GM19193 (cell line): ENCODE measurements around the gene MAEA.

ENCODE experiments used
- POLR2A ChIP-seq: IDR thresholded peaks from 4 replicates; pipeline ENCODE4 v1.6.1; 2011; ENCODE audit not compliant: insufficient read depth, insufficient read length; ENCODE audit errors: extremely low read depth

Gene MAEA

DNA sequence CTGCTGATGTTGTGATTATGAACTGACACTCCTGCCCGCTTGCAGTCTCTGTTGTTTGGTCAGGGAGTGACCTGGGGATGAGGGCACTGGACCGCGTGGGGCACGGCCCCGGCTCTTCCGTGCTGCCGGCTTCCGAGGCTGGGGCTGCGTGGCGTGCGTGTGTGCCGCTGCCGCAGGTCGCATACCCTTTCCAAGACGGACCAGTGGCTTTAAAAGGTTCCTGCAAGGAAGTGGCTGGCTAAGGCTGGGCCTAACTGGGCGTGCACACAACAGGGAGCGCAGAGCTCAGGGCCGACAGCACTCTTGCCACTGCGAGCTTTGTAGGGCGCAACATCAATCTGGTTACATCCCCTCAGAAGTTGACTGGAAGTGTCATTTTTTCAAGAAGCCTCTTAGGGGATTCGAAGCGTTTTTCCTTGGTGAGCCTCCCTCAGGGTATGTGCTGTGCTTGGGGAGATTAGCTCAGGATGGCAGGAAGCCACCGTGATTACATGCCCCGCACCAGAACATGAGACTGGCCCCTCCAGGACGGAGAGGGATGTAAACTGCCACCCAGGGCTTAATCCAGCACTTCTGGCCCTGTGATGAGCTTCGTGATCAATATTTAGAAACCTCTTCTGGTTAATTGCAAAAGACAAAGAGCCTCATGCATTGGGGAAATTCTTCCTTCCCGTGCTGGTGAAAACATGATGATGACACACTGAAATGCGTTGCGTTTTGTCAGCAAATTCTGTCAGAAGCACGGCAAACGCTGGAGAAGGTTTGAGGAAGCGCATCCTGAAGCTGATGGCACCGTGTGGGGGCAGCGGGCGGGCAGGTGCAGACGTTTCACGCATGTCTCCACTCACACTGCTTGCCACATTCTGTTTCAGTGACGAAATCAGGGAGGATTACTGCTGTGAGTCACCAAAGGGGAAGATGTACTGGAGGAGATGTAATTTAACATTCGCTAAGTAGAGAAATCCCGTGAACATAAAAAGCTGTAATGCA, 11.1 kb downstream of the MAEA start:
- TF ChIP-seq POLR2A: no peak

DNA sequence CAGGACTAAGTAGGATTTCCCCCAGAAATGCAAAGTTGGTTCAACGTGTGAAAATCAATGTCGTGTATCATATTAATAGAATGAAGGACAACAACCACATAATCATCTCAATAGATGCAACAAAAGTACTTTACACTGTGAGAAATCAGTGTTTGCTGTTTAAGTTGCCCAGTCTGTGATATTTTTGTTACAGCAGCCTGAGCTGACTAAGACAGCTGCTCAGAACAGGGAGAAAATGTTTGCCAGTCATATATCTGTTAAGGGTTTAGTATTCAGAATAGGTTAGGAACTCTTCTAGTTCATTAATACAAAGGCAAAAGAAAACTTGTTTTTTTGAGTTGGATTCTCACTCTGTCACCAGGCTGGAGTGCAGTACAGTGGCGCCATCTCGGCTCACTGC, 12.5 kb downstream of the MAEA start:
- no peak for TF ChIP-seq POLR2A

DNA sequence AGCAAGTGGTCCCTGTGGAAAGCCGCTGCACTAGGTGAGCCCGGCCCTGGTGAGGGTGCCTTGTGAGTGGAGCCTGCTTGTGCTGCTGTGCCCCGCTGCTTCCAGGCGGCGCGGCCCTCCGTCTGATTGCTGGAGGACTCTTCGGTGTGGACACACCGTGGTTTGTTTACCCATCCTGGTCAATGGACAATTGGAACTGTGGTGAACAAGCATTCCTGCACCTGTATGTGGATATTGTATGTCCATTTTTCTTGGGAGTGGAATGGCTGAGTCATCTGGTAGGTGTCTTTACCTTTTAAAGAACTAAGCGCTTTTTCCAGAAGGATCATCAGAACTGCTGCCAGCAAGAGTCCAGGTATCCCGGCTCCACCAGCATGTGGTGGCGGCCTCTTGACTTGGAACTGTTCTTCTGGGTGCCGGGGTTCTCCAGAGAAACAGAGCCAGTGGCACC, 15.6 kb downstream of the MAEA start:
- TF ChIP-seq POLR2A: no peak

DNA sequence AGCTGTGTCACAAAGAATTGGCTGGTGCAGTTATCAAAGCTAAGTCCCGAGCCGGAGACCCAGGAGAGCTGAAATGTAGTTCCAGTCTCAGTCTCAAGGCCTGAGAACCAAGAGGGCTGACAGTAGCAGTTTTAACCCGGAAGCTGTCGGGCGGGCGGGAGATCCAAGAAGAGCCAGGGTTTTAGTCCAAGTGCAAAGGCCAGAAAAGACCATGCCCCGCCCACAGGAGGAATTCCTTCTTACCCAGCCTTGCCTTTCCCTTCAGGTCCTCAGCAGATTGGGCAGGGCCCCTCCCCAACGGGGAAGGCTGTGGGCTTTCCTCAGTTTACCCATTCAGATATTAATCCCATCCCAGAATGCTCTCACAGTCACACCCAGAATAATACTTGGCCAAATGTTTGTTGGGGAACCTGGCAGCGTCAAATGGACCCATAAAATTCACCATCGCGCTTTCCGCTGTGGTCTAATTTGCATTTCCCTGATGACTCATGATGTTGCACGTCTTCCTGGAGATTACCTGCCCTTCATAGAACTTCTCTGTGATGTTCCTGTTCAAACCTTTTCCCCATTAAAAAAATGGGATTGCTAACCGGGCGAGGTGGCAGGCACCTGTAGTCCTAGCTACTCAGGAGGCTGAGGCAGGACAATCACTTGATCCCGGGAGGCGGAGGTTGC, 16.2 kb downstream of the MAEA start:
- TF ChIP-seq POLR2A: no peak

DNA sequence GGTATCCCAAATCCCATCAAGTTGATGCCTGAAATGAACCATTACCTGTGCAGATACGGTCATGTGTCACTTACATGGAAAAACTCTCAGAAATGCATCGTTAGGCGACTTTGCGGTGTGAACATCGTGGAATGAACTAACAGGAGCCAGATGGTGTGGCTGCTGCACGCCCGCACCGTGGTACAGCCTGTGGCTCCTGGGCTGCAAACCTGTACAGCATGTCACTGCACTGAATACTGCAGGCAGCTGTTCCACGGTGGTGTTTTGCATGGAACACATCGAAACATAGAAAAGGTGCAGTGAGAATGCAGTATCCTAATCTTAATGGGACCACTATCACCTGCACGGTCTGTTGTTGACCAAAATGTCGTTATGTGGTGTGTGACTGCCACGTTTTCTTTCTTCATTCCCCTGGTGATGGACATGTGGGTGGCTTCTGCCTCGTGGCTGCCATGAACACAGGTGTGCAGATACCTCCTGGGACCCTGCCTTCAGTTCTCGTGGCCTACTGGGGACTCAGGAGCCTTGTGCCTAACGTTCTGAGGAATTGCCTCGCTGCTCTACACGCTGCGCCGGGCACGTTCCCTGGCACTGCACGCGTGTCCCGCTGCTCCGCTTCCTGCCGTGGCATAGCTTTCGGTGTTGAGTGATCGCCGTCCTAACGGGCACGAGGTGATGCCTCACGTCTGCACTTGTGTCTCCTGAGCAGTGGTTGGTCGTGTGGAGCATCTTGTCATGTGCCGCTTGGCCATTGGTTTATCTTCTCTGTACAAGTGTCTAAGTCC, 18.5 kb downstream of the MAEA start:
- TF ChIP-seq POLR2A: peak; percentile 19

DNA sequence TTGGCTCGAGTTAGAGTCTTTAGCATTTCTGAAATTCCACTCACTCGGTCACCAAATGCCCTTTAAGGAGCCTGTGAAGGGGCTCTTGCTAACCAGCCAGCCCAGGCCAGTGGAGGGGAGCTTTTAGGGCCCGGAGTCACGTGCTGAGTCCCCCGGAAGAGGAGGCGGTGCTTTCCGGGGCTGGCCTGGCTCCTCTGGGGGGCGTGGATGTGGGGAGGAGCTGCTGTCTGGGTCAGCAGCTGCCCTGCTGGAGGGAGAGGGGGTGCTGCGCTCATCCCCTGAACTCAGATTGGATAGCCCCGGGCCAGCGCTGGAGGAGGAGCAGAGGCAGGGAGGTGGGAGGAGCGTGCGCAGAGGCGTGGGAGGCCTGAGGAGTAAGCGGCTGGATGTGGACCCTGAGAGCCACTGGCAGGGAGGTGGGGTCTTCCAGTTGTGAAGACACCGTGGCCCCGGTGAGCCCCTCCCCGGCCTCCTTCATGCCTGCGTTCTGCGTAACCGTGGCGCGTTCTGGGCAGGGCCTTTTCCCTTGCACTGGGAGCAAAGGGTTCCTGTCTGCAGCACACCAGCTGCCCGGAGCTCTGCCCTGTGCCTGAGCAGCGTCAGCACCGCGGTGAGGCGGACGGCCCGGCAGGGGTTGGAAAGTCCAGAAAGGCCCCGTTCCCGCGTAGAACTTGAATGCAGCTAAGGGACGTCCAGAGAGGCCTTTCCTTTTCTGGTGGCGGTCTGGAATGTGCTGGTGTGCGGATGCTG, 19.7 kb downstream of the MAEA start:
- TF ChIP-seq POLR2A: no peak

DNA sequence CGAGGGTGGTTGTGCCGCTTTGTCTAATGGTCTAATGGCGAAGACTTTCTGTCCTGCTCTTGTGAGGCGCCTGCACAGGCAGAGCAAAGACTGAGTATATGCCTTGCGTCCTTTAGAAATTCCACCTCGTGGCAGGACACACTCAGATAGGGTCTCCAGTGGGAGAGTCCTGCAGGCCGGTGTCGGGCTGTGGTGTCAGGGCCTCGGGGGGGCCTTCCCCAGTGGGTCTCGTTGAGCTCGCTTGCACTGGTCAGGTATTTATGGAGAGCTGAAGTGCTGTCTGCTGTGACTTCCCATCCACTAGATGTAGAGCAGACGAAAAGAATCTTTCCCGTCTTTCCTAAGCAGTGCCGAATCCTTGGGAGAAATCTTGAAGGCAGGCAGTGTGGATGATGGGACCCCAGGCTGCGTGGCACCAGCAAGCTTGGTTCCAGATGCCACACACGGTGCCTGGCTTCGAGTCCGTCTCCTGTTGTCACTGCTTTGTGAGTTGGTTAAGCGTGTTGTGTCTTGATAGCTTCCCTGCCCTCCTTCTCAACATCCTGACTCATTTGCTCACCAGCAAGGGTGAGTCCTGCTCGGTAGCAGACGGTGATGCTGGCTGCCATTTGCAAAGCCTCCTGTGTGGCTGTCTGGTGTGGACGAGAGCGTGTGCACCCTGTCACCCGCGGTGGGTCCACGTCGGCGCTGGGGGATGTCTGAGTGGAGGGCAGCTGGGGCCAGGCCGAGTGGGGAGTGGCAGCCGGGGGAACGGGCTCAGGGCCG, 20.5 kb downstream of the MAEA start:
- no peak for TF ChIP-seq POLR2A

DNA sequence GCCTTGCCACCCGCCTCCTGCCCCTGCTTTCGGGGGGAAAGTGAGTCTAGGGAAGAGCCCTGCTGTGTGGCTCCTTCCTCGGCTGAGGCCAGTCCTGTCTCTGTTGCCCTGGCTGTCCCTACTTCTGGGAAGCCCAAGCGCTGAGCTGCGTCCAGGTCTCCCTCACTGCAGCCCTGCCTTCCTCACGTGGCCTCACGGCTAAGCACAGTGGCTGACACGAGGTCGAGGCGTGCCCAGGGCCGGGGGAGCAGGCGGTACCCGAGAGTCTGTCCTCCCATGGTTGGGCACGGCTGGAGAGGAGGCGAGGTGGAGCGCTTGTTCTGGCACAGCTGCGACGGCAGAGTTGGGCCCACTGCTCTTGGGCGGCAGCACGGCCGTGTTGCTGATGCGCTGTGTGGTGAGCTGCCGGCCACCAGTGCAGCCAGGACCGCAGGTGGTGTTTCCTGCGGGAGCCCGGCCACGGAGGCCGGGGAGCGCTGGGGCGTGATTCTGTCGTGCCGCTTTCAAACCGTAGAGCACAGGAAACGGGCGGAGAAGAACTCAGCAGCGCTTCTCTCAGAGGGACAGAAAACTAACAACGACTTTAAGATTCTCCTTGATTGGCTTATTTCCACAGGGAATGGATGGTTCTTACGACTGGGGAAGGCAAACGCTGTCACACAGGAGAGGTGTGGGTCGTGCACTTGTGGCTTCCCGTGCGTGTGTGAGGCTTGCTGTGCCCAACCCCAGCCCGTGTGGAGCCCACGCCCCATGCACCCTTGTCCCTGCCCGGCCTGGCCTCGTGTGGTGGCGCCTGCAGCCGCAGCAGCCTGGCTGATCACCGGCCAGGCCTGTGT, 21.3 kb downstream of the MAEA start:
- TF ChIP-seq POLR2A: no peak

DNA sequence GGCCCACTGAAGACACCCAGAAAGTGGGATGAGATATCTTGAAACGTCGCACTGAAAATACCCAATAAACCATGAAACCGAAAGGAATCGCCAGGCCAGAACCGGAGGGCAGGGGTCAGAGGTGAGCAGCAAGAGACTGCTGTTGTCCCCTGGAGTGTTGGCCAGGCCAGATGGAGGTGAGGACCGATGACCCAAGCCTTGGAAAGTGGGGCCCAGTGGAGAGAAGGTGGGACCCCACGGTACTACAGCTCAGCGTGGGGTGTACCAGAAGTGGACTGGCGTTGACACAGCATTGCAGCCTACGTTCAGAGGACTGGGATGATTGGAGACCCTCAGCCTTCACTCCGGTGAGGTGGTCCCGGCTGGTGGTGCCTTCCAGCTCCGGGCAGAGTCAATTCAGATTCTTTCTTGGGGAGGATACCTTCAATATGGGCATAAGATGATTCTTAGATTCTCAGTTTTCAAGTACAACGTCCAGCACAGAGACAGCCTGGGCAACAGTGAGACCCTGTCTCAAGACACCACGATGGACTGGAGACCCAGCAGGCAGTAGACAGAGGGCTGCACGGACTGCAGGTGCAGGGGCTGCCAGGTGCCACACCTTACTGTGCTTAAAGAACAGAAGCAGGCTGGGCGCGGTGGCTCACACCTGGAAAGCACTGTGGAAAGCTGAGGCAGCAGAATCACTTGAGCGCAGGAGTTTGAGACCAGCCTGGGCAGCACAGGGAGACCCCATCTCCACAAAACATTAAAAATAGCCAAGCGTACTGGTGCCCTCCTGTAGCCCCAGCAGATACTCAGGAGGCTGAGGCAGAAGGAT, 23.3 kb downstream of the MAEA start:
- TF ChIP-seq POLR2A: no peak

DNA sequence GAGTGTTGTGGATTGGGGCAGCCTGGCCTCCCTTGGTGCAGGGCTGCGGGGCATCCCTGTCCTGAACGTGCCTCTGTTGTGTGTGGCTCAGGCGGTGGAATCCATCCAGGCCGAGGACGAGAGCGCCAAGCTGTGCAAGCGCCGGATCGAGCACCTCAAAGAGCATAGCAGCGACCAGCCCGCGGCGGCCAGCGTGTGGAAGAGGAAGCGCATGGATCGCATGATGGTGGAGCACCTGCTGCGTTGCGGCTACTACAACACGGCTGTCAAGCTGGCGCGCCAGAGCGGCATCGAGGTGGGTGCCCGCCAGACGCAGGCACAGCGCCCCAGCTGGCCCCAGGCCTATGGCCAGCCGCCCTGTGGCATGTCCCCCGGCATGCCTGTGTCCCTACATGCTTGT, 25.6 kb downstream of the MAEA start:
- TF ChIP-seq POLR2A: no peak

DNA sequence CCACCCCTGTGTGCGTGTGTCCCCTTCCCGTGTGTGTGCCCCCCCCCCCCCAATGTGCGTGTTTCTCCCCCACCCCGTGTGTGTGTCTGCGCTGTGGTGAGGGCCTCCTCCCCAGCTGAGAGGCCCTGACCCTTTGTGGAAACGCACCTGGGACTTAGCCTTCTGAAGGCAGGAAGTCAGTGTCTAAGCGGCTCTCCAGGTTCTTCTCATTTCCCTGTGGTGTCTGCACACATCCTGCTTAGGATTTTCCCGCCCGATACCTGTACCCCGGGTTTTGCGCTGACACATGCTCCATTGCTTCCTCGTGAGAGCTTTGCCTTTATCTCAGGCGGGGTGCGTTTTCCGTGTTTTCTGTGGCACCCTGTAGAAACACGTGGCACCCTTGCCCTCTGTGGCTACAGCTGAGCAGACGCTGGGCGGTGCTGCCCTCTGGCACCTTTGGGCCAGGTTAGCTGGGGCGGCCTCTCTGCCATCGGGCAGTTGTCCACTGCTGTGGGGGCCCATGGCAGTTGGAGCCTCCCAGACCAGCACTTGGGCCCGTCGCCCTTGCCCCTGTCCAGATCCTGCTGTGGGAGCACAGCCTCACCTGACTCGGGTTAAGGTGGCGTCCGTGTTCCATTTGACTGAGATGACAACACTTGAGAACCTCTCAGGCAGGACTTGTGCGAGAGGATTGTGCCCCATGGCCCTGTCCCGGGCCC, 26.3 kb downstream of the MAEA start:
- TF ChIP-seq POLR2A: no peak
